Measurements from ENCODE around the gene ATRN.
"Not testable (repeated sequence)": the region's sequence is repeated elsewhere in the genome, so short reads cannot be mapped to it uniquely, and the experiment has no call there.

The ATRN gene

DNA sequence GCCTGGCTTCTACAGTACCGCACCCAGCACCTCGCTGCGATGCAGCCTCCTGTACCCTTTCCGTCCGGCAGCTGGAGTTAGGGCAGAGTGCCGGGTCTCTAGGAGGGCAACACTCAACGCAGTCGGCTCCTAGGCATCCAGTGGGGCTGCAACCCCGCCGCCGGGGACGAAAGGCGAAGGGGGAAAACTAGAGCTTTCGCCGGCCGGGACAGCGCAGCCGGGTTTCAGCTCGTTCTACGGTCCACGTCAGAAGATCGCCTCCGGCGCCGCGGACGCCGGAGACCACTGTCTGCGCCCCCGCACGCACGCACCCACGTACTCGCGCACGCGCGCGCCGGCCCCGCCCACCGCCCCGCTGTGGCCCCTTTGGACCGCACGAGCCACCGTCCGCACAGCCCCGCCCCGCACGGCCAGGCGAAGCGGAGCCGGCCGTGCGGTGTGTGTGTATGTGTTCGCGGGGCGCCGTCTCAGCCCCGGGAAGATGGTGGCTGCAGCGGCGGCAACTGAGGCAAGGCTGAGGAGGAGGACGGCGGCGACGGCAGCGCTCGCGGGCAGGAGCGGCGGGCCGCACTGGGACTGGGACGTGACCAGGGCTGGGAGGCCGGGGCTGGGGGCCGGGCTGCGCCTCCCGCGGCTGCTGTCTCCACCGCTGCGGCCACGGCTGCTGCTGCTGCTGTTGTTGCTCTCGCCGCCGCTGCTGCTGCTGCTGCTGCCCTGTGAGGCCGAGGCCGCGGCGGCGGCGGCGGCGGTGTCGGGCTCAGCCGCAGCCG lies at the start of gene ATRN:
Gene ATRN, plus strand, starts transcription at position 392 of the 770 bp plus-strand sequence. Its CDS starts 90 bp downstream, at position 482.
- DNase-seq, result peak; percentile 84

DNA sequence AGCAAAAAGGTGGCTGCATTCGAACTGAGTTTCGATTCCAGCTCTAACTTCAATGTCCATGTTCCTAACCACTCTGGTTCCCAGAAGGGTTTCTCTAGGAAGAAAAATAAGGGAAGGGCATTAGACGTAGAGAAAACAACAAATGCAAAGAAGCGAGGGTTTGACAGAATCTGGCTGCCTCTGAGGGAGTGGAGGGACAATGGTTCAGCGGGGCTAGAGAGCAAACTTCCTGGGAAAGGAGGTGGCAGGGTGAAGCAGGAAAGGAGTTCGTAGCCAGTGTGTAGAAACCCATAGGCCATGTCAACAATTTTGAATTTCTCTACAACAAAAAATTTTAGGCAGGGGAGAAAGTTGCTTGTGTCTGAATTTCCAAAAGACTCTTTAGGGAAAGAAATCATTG lies 48.8 kb upstream of the ATRN start:
- DNase-seq, result no peak

DNA sequence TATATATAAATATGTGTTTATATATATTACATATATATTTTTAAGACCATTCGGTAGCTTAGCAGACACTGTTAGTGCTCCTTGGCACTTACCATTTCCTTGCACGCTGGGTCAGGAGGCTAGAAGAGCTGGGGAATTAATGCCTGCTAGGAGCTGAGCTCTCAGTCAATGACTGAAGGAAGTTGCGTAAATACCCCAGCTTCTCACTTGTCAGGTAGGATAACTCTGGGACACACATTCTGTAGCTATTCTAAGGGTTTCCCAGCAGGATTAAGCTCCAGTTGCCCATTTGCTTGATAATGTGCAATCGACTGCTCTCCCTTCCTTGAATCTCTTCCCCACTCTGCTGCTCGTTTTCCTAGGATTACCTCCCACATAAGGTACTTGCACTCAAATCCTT lies 47.7 kb upstream of the ATRN start:
- DNase-seq, result no peak

DNA sequence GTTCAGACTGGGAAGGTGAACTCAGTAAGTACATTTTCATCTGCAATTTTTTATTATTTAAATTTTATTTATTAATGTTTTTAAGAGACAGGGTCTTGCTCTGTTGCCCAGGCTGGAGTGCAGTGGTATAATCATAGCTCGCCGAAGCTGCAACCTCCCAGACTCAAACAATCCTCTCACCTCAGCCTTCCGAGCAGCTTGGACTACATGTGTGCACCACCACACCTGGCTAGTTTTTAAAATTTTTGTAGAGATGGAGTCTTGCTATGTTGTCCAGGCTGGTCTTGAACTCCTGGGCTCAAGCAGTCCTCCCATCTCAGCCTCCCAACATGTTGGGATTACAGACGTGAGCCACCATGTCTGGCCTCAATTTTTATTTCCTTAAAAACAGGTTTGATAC lies 44.1 kb upstream of the ATRN start:
- not testable (repeated sequence) for DNase-seq

DNA sequence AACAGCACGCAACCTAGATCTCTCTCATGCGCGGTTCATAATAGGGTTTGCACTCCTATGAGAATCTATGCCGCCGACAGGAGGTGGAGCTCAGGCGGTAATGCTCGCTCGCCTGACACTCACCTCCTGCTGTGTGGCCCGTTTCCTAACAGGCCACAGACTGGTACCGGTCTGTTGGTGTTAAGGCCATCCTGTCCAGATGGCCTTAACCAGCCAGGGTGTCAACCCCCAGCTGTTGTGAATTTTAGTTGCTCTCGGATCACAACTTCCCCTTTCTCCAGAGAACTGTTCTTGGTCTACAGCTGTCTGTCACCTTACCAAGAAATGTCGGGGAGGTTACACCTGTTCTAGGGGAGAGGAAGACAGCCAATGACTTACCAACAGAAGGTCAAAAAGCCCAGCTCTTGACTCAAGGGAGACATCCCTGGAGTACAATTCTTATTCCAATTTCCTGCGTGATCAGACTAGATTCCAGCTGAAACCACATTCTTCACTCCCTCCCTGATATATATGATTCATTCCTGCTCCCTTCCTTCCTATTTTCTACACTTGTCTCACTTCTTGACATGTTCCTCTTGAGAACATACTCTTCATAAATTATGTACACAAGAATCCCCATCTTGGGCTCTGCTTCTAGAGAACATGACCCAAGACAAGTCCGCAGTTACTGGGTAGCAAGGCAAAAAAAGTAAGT lies 40.3 kb upstream of the ATRN start:
- DNase-seq, result no peak

DNA sequence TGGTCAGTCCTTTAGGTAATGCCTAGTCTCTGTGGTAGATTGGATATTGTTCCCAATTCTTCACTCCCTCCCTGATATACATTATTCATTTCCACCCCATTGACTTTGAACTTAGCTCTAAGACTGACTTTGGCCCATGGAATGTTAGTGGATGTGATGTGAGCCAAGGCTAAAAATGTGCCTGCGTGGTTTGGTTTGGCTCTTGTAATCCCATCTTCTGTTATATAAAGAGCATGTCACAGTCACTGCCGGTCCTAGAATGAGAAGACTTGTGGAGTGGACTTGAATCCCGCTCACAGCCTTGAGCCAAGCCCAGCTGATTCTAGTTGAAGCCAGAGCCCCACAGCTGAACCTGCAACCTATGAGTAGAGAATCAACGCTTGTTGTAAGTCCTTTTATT lies 39.7 kb upstream of the ATRN start:
- no peak for DNase-seq

DNA sequence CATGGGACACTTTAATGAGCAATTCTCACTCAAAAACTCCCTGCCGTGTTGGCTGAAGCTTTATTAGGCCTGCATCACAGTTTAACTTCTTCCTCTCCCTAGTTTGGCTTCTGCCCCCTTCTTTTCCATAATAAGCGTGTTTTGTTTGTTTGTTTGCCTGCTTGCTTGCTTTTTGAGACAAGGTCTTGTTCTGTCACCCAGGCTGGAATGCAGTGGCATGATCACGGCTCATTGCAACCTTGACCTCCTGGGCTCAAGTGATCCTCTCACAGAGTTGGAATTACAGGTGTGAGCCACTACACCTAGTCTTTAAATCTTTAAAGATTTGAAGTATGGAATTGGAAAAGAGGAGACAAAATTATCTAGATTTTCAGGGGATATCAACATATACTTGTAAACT lies 38.0 kb upstream of the ATRN start:
- no peak for DNase-seq

DNA sequence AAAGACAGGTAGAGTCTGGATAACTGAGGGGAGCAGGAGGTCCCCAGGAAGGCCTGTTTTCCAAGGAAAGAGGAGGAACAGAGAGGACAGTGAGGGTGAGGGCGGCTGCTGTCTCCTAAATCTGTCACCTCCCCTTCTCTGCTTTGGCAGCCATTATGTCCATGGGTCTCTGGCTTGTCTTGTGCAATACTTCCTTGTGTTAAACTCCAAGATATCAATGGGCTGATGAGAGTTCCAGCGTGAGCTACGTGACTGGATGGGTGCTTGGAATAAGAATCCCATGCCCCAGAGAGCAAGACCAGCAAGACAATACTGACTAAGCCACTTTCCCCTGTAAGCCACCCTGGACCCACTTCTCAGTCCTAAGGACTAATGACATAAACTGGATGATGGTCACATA lies 37.1 kb upstream of the ATRN start:
- DNase-seq, result no peak

DNA sequence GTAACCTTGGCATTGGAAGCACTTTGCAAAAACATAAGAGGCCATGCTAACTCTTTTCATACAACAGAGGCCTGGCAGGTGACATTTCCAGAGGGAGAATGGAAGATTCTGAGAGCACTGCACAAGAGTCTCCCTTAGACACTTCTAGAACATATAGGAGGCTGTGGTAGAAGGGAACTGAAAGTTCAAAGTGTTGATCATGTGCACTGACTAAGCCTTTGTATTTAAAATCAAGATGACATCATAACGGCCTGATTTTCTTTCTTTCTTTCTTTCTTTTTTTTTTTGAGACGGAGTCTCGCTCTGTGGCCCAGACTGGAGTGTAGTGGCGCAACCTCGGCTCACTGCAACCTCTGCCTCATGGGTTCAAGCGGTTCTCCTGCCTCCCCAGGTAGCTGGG lies 36.6 kb upstream of the ATRN start:
- no peak for DNase-seq

DNA sequence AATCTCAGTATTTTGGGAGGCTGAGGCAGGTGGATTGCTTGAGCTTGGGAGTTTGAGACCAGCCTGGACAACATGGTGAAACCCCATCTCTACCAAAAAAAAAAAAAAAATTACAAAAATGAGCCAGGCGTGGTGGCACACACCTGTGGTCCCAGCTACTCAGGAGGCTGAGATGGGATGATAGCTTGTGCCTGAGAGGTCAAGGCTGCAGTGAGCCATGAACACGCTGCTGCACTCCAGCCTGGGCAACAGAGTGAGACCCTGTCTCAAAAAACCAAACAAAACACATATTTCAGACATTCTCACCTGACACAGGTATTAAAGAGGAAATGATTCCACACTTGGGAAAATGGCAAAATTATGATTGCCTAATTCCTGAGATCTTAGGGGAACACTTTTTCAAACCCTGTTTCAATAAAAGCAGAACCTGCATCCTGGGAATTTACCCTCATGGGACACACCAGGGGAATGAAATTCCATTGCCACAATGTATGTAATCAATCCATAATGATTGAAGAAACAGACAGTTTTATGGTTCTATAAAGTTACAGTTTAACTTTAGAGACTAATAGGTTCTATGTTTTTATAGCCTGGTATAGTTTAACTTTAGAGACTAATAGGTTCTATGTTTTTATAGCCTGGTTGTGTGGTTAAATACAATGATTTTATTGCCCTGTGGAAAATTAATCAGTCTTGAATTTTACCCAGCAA lies 33.8 kb upstream of the ATRN start:
- no peak for DNase-seq

DNA sequence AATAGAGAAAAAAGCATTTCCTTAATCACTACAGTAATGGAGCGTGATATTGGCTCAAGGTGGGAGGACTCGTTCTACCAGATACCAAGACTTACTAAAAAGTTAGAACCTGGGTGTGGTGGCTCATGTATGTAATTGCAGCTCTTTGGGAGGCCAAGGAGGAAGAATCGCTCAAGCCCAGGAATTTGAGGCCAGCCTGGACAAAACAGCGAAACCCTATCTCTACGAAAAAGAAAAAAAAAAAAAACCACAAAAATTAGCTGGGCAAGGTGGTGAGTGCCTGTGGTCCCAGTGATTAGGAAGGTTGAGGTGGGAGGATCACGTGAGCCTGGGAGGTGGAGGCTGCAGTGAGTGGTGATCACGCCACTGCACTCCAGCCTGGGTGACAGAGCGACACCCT lies 24.0 kb upstream of the ATRN start:
- DNase-seq, result no peak

DNA sequence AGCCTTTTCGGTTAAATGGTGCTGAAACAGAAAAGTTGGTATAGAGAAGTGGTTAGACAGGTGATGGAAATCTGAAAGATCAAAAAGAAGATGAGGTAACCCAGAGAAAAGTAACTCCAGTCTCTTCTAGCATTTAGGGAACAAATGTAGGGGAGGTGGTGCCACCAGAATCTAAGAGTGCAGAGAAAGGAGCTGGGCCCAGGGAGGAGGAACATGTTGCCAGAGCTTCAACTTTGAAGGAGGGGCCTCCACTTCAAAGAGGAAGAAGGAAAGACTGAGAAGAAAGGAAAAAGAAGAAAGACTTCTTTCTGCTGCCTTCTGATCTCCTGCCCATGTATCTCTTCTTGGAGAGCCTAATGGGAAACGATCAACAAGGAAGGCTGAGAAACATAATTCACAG lies 23.5 kb upstream of the ATRN start:
- no peak for DNase-seq

DNA sequence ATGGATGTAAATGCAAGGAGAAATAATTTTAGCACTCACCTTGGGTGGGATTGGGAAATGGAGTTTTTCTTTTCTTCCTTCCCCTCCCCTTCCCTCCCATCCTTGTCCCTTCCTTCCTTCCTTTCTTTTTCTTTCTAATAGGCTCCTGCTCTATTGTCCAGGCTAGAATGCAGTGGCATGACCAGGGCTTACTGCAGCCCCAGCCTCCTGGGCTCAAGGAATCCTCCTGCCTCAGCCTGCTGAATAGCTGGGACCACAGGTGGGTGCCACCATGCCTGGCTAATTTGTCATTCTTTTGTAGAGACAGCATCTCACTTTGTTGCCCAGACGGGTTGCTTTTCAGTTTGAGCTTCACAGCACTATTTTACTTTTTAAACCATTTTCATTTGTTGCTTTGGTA lies 21.5 kb upstream of the ATRN start:
- DNase-seq, result no peak

DNA sequence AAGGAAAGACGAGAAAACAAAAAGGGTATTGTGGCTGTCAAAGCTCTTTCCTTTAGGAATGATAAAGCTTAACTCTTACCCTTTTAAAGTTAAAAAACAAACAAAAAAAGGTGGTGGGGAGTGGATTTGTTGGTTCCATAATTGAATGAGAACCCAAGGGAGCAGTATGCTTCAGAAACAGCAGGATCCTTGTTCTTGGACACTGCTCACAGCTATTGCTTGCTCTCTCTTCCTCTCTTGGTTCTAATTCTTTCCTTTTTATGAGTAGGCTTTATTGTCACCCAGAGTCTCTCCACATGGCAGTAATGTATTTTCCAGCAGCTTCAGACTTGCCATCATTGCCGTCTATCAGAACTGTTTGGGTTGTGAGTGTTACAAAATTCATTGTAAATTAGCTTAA lies 18.7 kb upstream of the ATRN start:
- DNase-seq, result no peak

DNA sequence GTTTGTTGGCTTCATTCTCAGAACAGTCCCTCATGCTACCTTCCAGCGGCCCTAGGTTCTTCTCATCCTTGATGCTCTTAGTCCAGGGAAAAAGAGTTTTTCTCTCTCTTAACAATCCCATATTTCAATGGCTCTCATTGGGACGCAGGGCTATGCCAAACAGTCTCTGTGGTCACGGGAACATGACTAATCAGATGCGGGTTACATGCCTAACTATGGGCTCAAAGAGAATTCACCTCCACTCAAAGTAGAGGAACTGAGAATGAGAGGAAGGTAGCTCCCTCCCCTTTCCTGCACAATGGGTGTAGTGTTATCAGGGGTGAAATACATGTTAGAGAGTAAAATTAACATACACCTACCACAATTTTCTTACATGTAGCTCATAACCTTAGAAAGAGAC lies 18.1 kb upstream of the ATRN start:
- DNase-seq, result no peak

DNA sequence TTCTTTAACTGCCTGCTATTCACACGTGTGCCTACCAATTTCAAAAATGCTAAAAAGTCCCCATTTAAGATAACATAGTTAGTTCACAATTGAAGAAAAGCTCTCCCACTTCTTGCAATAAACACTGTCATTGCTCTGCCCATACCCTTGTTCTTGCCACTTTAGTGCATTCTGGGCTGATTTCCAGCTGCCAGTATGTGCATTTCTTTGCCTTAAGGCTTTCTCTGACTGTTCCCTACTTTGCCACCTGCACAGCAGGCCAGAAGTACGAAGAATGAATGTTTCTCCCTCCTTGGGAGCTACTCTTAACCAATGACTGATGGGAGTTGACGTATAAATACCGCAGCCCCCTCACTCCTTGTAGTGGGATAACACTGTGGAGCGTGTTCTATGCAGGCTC lies 16.0 kb upstream of the ATRN start:
- DNase-seq, result no peak

DNA sequence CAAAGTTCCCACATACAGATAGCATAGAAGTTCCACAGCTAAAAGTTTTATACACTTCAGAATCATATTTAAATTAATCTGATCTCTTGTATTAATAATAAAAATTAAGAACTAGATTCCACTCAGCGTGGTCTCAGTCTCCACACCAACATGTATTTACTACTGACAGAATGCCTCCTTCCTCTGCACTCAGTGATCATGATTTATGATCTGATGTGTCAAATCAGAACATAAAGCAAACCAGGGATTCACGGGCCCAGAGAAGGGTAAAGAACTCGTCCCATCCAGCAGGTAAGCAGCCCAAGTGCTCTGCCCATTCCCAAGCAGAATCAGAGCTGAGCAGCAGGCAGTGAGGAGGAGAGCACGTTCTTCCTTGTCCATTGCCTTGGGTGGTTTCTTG lies 14.2 kb upstream of the ATRN start:
- DNase-seq, result no peak

DNA sequence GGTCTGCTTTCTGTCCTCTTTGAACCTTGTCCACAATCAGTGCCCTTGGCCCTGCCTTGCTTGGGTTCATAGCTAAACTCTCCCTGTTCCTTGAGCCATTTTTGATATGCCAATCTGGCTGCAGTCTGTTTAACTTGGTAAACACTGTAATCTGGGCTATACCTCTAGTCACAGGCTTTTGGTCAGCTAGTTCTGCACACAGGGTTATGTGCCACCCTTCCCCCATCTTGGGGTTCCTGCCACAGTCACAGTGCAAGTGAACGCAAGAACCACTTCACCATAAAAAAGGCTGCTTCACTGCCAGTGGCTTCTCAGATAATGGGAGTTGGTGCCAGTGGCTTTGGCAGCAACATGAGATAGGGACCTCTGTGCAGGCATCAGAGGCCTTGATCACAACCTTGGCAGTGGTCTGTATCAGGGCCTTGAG lies 10.9 kb upstream of the ATRN start:
- no peak for DNase-seq

DNA sequence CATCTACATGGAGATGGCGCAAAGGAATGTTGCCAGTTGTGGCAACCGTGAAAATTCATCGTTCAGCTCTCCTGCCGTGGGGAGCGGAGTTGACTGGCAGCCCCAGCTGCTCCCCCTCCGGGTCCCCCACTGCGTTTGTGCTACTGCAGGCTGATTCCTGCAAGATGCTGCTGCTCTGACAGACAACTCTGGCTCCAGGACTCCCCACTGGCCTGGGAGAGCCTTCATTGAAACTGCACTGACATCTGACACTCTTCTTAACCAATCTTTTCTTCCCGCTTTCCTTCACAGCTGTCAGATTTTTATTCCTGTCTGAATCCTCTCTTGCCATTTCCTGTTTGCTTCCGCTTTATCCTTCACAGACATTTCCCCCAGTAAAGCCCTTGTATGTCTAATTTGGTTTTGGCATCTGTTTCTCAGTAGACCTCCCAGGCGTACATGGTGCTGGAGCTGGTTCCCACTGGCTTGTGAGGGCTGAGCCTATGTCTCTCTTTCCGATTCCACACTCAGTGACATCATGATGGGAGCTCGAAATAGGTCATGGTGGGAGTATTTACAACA lies 9.5 kb upstream of the ATRN start:
- no peak for DNase-seq

DNA sequence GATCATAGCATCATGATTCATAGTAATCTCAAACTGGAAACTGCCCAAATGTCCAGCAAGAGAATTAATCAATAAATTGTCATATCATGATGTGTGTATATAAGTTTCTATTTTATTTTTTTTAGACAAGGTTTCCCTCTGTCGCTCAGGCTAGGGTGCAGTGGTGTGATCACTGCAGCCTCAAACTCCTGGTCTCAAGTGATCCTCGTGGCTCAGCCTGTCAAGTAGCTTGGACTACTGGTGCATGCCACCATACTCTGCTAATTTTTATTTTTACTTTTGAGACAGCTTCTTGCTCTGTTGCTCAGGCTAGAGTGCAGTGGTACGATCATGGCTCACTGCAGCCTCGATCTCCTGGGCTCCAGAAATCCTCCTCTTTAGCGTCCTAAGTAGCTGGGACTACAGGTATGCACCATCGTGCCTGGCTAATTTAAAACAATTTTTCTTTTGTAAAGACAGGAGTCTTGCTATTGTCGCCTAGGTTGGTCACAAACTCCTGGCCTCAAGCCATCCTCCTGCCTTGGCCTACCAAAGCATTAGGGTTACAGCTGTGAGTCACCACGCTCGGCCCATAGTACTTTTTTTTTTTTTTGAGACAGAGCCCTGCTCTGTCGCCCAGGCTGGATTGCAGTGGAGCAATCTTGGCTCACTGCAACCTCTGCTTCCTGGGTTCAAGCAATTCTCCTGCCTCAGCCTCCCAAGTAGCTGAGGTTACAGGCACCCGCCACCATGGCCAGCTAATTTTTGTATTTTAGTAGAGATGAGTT lies 8.7 kb upstream of the ATRN start:
- DNase-seq, result no peak

DNA sequence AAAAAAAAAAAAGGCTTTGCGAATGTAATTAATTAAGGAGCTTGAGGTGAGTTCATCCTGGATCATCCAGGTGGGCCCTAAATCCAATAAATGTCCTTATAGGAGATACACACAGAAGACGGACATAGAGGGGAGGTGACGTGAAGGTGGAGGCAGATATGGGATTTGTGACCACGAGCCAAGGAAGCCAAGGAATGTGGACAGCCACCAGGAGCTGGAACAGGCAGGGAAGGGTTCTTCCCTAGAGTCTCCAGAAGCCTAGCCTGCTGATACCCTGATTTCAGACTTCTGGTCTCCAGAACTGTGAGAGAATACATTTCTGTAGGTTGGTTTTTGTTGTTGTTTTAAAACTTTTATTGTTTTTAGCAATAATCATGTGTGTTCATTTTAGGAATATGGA lies 6.7 kb upstream of the ATRN start:
- DNase-seq, result no peak

DNA sequence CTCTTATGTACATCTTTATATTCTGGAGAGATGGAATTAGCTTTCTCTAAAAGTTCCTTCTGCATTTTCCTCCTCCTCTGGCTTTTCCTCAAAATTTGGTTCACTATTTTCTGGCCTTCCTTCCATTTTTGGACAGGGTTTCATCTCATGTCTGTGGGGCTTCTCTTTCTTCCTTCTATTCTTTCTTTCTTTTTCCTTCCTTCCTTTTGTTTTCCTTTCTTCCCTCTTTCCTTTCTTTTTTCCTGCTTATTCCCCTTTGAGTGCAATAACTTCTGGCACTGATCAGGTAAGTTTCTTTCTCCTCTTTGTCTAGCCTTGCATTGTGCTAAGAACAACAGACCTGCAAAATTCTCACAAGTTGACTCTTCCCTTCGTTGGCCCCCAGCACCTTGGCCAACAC lies 5.5 kb upstream of the ATRN start:
- DNase-seq, result no peak

DNA sequence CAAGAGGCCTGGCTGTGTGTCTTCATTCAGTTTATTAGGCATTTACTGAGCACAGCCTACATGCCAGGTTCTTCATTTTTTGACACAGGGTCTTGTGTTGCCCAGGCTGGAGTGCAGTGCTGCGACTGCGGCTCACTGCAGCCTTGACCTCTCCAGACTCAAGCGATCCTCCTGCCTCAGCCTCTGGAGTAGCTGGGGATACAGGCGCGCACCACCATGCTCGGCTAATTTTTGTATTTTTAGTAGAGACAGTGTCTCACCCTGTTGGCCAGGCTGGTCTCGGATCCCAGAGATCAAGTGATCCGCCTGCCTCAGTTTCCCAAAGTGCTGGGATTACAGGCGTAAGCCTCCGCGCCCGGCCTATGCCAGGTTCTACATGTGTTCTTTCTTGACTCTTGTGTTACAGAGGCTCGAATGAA lies 601 bp upstream of the ATRN start:
- DNase-seq, result no peak
